GM18868 (cell line): ENCODE data around the gene TMEM14A.
A peak's percentile ranks its signal among the peaks of the same experiment; 100 is the strongest.
"Not testable (repeated sequence)": the region's sequence is repeated elsewhere in the genome, so short reads cannot be mapped to it uniquely, and the experiment has no call there.

Source experiments
- ATAC-seq: cut with Tn5 transposase; IDR thresholded peaks from one replicate; pipeline ENCODE4 v1.9.1; 2021; ENCODE audit warnings: mild to moderate bottlenecking, moderate library complexity; ENCODE audit not compliant: unreplicated experiment

Gene TMEM14A

GRCh38 chr6:52655941-52656340 lies 15.0 kb upstream of the TMEM14A start:
- not testable (repeated sequence) for ATAC-seq

GRCh38 chr6:52657870-52658269 lies 13.0 kb upstream of the TMEM14A start:
- no peak for ATAC-seq

GRCh38 chr6:52661551-52661950 lies 9.4 kb upstream of the TMEM14A start:
- no peak for ATAC-seq

GRCh38 chr6:52662031-52662430 lies 8.9 kb upstream of the TMEM14A start:
- ATAC-seq = no peak

GRCh38 chr6:52663120-52663935 lies 7.6 kb upstream of the TMEM14A start:
- peak; percentile 24 for ATAC-seq

- ATAC-seq = no peak
These were observed 7.1 kb upstream of the TMEM14A start for GRCh38 chr6:52663936-52664185.

GRCh38 chr6:52664186-52664990 lies 6.5 kb upstream of the TMEM14A start:
- ATAC-seq = peak; percentile 86

GRCh38 chr6:52664991-52665686 lies 5.8 kb upstream of the TMEM14A start:
- no peak for ATAC-seq

- no peak for ATAC-seq
These were observed 4.8 kb upstream of the TMEM14A start for GRCh38 chr6:52666071-52666470.

GRCh38 chr6:52666523-52666922 lies 4.4 kb upstream of the TMEM14A start:
- no peak for ATAC-seq

- ATAC-seq = peak; percentile 38
These were observed 3.3 kb upstream of the TMEM14A start for GRCh38 chr6:52667572-52667971.

GRCh38 chr6:52671676-52672075 lies 763 bp downstream of the TMEM14A start:
- ATAC-seq = no peak

GRCh38 chr6:52672412-52673025 lies 1.6 kb downstream of the TMEM14A start:
- ATAC-seq = no peak

- no peak for ATAC-seq
These were observed 3.8 kb downstream of the TMEM14A start for GRCh38 chr6:52674666-52675065.

GRCh38 chr6:52675372-52675771 lies 4.5 kb downstream of the TMEM14A start:
- ATAC-seq = peak; percentile 35

- not testable (repeated sequence) for ATAC-seq
These were observed 5.7 kb downstream of the TMEM14A start for GRCh38 chr6:52676631-52677030.

- ATAC-seq = no peak
These were observed 10.5 kb downstream of the TMEM14A start for GRCh38 chr6:52681416-52681815.

GRCh38 chr6:52686878-52687699 lies 16.2 kb downstream of the TMEM14A start:
- no peak for ATAC-seq

GRCh38 chr6:52689857-52690256 lies 18.9 kb downstream of the TMEM14A start:
- no peak for ATAC-seq

GRCh38 chr6:52691718-52692117 lies 20.8 kb downstream of the TMEM14A start:
- no peak for ATAC-seq
